ENCODE data around the gene CNTN1. TPM values are rescaled to one million over a fixed set of nuclear protein-coding genes. Genes with fewer than 3 reads are reported as not detected.

The CNTN1 gene
- total and polyA plus RNA-seq, 2 of the 13 experiments (the other 11 are each of a cell fraction or from before 2014, with no cell fraction given): 0.01 to 0.07 TPM

DNA sequence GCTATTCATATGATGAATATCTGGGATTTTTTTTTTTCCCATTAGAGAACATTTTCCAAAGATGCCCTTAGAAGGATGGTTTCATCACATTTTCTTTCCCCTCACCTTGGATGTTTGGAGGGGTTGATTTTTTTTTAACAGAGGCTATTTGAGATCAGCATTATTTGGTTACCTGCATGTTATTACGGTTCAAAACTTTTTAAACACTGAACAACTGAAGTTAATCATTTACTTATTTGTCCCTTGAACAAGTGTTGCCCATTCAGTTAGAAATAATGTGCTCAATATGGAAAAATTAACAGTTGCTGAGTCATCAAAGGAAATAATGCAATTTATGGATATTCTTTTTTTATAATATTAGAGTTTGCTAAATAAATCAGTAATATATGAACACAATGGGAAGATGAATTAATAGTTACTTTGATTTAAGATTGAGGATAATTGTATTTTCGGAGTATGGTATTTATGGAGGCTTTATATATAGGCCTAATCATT lies 26.7 kb downstream of the CNTN1 start:
- no peak overlapping the region for H3K27ac ChIP-seq (ENCODE audit: extremely low read length, insufficient read depth, low read length)
- CTCF ChIA-PET (ENCODE audit: low intra/inter-chr PET ratio, low total read pairs): no interaction called here
- WGBS (ENCODE audit: low lambda C conversion rate): 39% methylated on average over 2 of the region's 2 CpGs

DNA sequence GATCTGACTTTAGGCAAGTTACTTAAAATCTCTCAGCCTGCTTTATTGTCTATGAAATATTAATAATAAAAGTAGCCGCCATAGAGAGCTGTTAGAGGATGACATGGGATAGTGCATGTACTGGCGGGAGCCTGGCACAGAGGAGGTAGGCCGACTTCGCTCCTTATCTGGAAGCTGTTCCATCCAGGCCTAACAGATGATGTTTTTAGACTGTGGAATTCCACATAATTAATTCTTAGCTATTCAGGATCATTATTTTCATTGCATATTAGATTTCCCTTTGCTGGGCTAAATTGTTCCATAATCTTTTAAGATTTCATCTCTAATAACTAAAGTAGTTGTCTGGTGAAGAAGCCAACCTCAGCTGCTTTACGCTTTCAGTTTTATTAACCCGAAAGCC lies 30.8 kb downstream of the CNTN1 start:
- BruUV-seq (replicated peaks): no TSS peak
- in situ Hi-C loops (cut with HindIII; ENCODE audit: extremely low pct_ligation_motif_present, low pct_unique_long_range_greater_than_20kb): no loop called here
- CTCF ChIA-PET (ENCODE audit: low intra/inter-chr PET ratio, low total read pairs): no interaction called here
- no peaks in the 10 kb centered on the region for H4K20me1 ChIP-seq (ENCODE audit: insufficient read depth, low read length)
- no peaks in the 10 kb centered on the region for H3K9me3 ChIP-seq (ENCODE audit: low read length)
- POLR2A ChIA-PET: no interaction called here
- no peaks in the 10 kb centered on the region for H3K79me2 ChIP-seq (ENCODE audit: insufficient read depth, low read length)
- H3K9ac ChIP-seq (ENCODE audit: insufficient read depth, low read depth, low read length): no peak overlapping the region
- no peak for FAIRE-seq
- H3K4me2 ChIP-seq (ENCODE audit: low read depth, low read length): no peak overlapping the region
- no peak overlapping the region for H2AFZ ChIP-seq (ENCODE audit: low read length)
- no peak overlapping the region for H3K4me3 ChIP-seq (replicated peaks in 1 of 3; ENCODE audit: insufficient read depth in 1 of 3, low read depth in 2 of 3, low read length in 3 of 3)
- no peaks in the 10 kb centered on the region for H3K36me3 ChIP-seq (replicated peaks in 1 of 2; ENCODE audit: control insufficient read depth in 1 of 2, insufficient read depth in 2 of 2, low read length in 2 of 2)
- intact Hi-C loops (cut with micrococcal nuclease; ENCODE audit: unreplicated experiment): no loop called here
- no peak overlapping the region for H3K27ac ChIP-seq (ENCODE audit: extremely low read length, insufficient read depth, low read length)
- DNase-seq (ENCODE audit: low spot score): no peak
- no peak for ATAC-seq
- no peaks in the 10 kb centered on the region for H3K27me3 ChIP-seq (ENCODE audit: control insufficient read depth in 1 of 2, insufficient read depth in 2 of 2, low read length in 2 of 2)
- H3K4me1 ChIP-seq (ENCODE audit: insufficient read depth, low read length): no peaks in the 10 kb centered on the region
- WGBS (ENCODE audit: low lambda C conversion rate): 78% methylated on average over 6 of the region's 6 CpGs
- TF ChIP-seq AKAP8 (CRISPR knock-in tag; IDR thresholded peaks at IDR 0.05) (no peak), ETV5 (CRISPR knock-in tag; IDR thresholded peaks at IDR 0.05; ENCODE audit: borderline replicate concordance) (no peak), NFE2L1 (CRISPR knock-in tag; IDR thresholded peaks at IDR 0.05; ENCODE audit: borderline replicate concordance) (no peak), GTF2F1 (IDR thresholded peaks at IDR 0.05; ENCODE audit: low read length) (no peak)
- TF ChIP-seq, protein P1, sequence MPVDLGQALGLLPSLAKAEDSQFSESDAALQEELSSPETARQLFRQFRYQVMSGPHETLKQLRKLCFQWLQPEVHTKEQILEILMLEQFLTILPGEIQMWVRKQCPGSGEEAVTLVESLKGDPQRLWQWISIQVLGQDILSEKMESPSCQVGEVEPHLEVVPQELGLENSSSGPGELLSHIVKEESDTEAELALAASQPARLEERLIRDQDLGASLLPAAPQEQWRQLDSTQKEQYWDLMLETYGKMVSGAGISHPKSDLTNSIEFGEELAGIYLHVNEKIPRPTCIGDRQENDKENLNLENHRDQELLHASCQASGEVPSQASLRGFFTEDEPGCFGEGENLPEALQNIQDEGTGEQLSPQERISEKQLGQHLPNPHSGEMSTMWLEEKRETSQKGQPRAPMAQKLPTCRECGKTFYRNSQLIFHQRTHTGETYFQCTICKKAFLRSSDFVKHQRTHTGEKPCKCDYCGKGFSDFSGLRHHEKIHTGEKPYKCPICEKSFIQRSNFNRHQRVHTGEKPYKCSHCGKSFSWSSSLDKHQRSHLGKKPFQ (CRISPR knock-in tag; IDR thresholded peaks at IDR 0.05; ENCODE audit: insufficient replicate concordance): no peak
- TF ChIP-seq, protein P2, sequence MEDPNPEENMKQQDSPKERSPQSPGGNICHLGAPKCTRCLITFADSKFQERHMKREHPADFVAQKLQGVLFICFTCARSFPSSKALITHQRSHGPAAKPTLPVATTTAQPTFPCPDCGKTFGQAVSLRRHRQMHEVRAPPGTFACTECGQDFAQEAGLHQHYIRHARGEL (CRISPR knock-in tag; IDR thresholded peaks at IDR 0.05): no peak
- TF ChIP-seq, protein P3, sequence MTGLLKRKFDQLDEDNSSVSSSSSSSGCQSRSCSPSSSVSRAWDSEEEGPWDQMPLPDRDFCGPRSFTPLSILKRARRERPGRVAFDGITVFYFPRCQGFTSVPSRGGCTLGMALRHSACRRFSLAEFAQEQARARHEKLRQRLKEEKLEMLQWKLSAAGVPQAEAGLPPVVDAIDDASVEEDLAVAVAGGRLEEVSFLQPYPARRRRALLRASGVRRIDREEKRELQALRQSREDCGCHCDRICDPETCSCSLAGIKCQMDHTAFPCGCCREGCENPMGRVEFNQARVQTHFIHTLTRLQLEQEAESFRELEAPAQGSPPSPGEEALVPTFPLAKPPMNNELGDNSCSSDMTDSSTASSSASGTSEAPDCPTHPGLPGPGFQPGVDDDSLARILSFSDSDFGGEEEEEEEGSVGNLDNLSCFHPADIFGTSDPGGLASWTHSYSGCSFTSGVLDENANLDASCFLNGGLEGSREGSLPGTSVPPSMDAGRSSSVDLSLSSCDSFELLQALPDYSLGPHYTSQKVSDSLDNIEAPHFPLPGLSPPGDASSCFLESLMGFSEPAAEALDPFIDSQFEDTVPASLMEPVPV (CRISPR knock-in tag; IDR thresholded peaks at IDR 0.05): no peak
- TF ChIP-seq, protein P4, sequence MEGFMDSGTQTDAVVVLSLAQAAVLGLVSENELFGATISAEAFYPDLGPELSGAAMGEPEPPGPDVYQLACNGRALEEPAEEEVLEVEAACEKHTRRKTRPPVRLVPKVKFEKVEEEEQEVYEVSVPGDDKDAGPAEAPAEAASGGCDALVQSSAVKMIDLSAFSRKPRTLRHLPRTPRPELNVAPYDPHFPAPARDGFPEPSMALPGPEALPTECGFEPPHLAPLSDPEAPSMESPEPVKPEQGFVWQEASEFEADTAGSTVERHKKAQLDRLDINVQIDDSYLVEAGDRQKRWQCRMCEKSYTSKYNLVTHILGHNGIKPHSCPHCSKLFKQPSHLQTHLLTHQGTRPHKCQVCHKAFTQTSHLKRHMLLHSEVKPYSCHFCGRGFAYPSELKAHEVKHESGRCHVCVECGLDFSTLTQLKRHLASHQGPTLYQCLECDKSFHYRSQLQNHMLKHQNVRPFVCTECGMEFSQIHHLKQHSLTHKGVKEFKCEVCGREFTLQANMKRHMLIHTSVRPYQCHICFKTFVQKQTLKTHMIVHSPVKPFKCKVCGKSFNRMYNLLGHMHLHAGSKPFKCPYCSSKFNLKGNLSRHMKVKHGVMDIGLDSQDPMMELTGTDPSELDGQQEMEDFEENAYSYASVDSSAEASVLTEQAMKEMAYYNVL (CRISPR knock-in tag; IDR thresholded peaks at IDR 0.05; ENCODE audit: borderline replicate concordance): no peak
- TF ChIP-seq, protein P5, sequence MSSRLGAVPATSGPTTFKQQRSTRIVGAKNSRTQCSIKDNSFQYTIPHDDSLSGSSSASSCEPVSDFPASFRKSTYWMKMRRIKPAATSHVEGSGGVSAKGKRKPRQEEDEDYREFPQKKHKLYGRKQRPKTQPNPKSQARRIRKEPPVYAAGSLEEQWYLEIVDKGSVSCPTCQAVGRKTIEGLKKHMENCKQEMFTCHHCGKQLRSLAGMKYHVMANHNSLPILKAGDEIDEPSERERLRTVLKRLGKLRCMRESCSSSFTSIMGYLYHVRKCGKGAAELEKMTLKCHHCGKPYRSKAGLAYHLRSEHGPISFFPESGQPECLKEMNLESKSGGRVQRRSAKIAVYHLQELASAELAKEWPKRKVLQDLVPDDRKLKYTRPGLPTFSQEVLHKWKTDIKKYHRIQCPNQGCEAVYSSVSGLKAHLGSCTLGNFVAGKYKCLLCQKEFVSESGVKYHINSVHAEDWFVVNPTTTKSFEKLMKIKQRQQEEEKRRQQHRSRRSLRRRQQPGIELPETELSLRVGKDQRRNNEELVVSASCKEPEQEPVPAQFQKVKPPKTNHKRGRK (CRISPR knock-in tag; IDR thresholded peaks at IDR 0.05): no peak

More for the DNA sequence above, 26.7 kb downstream of the CNTN1 start:
- Histone ChIP-seq H4K20me1 (ENCODE audit: insufficient read depth, low read length) (no peaks in the 10 kb centered on the region), H3K36me3 (replicated peaks in 1 of 2; ENCODE audit: control insufficient read depth in 1 of 2, insufficient read depth in 2 of 2, low read length in 2 of 2) (no peaks in the 10 kb centered on the region), H3K4me3 (replicated peaks in 1 of 3; ENCODE audit: insufficient read depth in 1 of 3, low read depth in 2 of 3, low read length in 3 of 3) (no peak overlapping the region), H3K9ac (ENCODE audit: insufficient read depth, low read depth, low read length) (no peak overlapping the region), H3K4me2 (ENCODE audit: low read depth, low read length) (no peak overlapping the region), H3K9me3 (ENCODE audit: low read length) (no peaks in the 10 kb centered on the region), H3K4me1 (ENCODE audit: insufficient read depth, low read length) (no peaks in the 10 kb centered on the region), H2AFZ (ENCODE audit: low read length) (no peak overlapping the region), H3K27me3 (ENCODE audit: control insufficient read depth in 1 of 2, insufficient read depth in 2 of 2, low read length in 2 of 2) (no peaks in the 10 kb centered on the region), H3K79me2 (ENCODE audit: insufficient read depth, low read length) (no peaks in the 10 kb centered on the region)
- BruUV-seq (replicated peaks): no TSS peak
- in situ Hi-C loops (cut with HindIII; ENCODE audit: extremely low pct_ligation_motif_present, low pct_unique_long_range_greater_than_20kb) (no loop called here), intact Hi-C loops (cut with micrococcal nuclease; ENCODE audit: unreplicated experiment) (no loop called here)
- POLR2A ChIA-PET: no interaction called here
- peak; percentile 63 to 81 for TF ChIP-seq MAFK (conservative IDR thresholded peaks at IDR 0.05 in 1 of 2, IDR thresholded peaks at IDR 0.05 in 1 of 2; ENCODE audit: low read length in 2 of 2)
- TF ChIP-seq MAFF (IDR thresholded peaks at IDR 0.05; ENCODE audit: low read depth, low read length): peak; percentile 71
- no peak for TF ChIP-seq PHF5A (CRISPR knock-in tag; IDR thresholded peaks at IDR 0.05; ENCODE audit: low read depth, unreplicated experiment)
- TF ChIP-seq BRCA1 (CRISPR knock-in tag; IDR thresholded peaks at IDR 0.05): no peak
- no peak for FAIRE-seq
- ATAC-seq: no peak
- DNase-seq (ENCODE audit: low spot score): no peak

All from HepG2 (cell line).